Mesendoderm (in vitro differentiated cells): Measurements from ENCODE around the gene SH2B2.

Experiments used
- DNase-seq: peaks from one replicate; pipeline ENCODE4 v3.0.0; 2013
- H2AK5ac ChIP-seq: 2 replicates; pipeline ENCODE4 v1.6.1; 2013; ENCODE audit warnings: low read length, inconsistent platforms
- H2BK120ac ChIP-seq: 2 replicates; pipeline ENCODE4 v1.6.1; 2013; ENCODE audit warnings: low read depth, mild to moderate bottlenecking, low read length, moderate library complexity, mixed read lengths
- H2BK15ac ChIP-seq: replicated peaks from 2 replicates; pipeline ENCODE4 v1.6.1; 2013; ENCODE audit warnings: low read depth, mild to moderate bottlenecking, moderate library complexity
- H2BK5ac ChIP-seq: 2 replicates; pipeline ENCODE4 v1.6.1; 2013; ENCODE audit warnings: low read length, inconsistent platforms
- H3K18ac ChIP-seq: 2 replicates; pipeline ENCODE4 v1.6.1; 2013; ENCODE audit warnings: mild to moderate bottlenecking, low read length, mixed read lengths
- H3K23ac ChIP-seq: one replicate; pipeline ENCODE4 v1.6.1; 2013; ENCODE audit warnings: low read length
- H3K27ac ChIP-seq: 2 replicates; pipeline ENCODE4 v1.5.1; 2013; ENCODE audit warnings: low read depth, mild to moderate bottlenecking, inconsistent platforms, low read length, moderate library complexity
- H3K27me3 ChIP-seq: 2 replicates; pipeline ENCODE4 v1.6.1; 2013; ENCODE audit warnings: low read length, control low read depth, mild to moderate bottlenecking, inconsistent platforms; ENCODE audit not compliant: insufficient read depth, poor library complexity
- H3K36me3 ChIP-seq: 2 replicates; pipeline ENCODE4 v1.6.1; 2013; ENCODE audit warnings: low read length, inconsistent platforms; ENCODE audit not compliant: control insufficient read depth, insufficient read depth
- H3K4ac ChIP-seq: one replicate; pipeline ENCODE4 v1.6.1; 2013; ENCODE audit warnings: low read depth, mild to moderate bottlenecking, low read length, moderate library complexity
- H3K4me1 ChIP-seq: 2 replicates; pipeline ENCODE4 v1.6.1; 2013; ENCODE audit warnings: low read depth, low read length, inconsistent platforms; ENCODE audit not compliant: control insufficient read depth
- H3K4me2 ChIP-seq: 2 replicates; pipeline ENCODE4 v1.6.1; 2013; ENCODE audit warnings: low read length
- H3K4me3 ChIP-seq: 2 replicates; pipeline ENCODE4 v1.5.1; 2013; ENCODE audit warnings: mild to moderate bottlenecking, low read length
- H3K56ac ChIP-seq: one replicate; pipeline ENCODE4 v1.6.1; 2013; ENCODE audit warnings: low read length
- H3K79me1 ChIP-seq: 2 replicates; pipeline ENCODE4 v1.6.1; 2013; ENCODE audit warnings: low read length, inconsistent platforms
- H3K79me2 ChIP-seq: 2 replicates; pipeline ENCODE4 v1.6.1; 2013; ENCODE audit warnings: mild to moderate bottlenecking, low read length; ENCODE audit not compliant: control insufficient read depth, insufficient read depth
- H3K9ac ChIP-seq: 2 replicates; pipeline ENCODE4 v1.6.1; 2013; ENCODE audit warnings: low read length, inconsistent platforms
- H4K5ac ChIP-seq: one replicate; pipeline ENCODE4 v1.6.1; 2013; ENCODE audit warnings: low read length
- H4K8ac ChIP-seq: one replicate; pipeline ENCODE4 v1.6.1; 2013; ENCODE audit warnings: low read depth, mild to moderate bottlenecking, control low read depth, low read length, moderate library complexity
- WGBS: extraction: QIAGEN DNeasy Blood & Tissue Kit; methylation state at CpG from one replicate; pipeline ENCODE4 v1.1.7; 2013; ENCODE audit warnings: low lambda C conversion rate, missing lambda C conversion rate; ENCODE audit not compliant: insufficient coverage; ENCODE audit errors: extremely low coverage; 5-methylcytosine and 5-hydroxymethylcytosine counted together

SH2B2 gene

GRCh38 chr7:102261451-102261850 lies 25.2 kb upstream of the SH2B2 start:
- Histone ChIP-seq H3K23ac (no peak overlapping the region), H3K36me3 (no peaks in the 10 kb centered on the region), H3K4ac (no peak overlapping the region), H3K4me1 (no peaks in the 10 kb centered on the region), H3K27ac (no peak overlapping the region), H3K9ac (no peak overlapping the region), H2BK120ac (no peak overlapping the region), H3K79me1 (no peaks in the 10 kb centered on the region), H2BK15ac (no peak overlapping the region), H2AK5ac (no peak overlapping the region), H4K5ac (no peak overlapping the region), H3K27me3 (no peaks in the 10 kb centered on the region), H4K8ac (no peak overlapping the region), H3K18ac (no peak overlapping the region), H3K4me3 (no peak overlapping the region), H3K4me2 (no peak overlapping the region), H3K56ac (no peak overlapping the region), H2BK5ac (no peak overlapping the region), H3K79me2 (no peaks in the 10 kb centered on the region)
- DNase-seq = no peak
- no CpG with 5 or more reads among the region's 9 CpGs for WGBS

- Histone ChIP-seq H3K4ac (no peak overlapping the region), H3K36me3 (no peaks in the 10 kb centered on the region), H2BK5ac (no peak overlapping the region), H3K27me3 (no peaks in the 10 kb centered on the region), H4K5ac (no peak overlapping the region), H3K4me2 (no peak overlapping the region), H3K56ac (no peak overlapping the region), H2BK120ac (no peak overlapping the region), H3K4me3 (no peak overlapping the region), H4K8ac (no peak overlapping the region), H3K79me2 (no peaks in the 10 kb centered on the region), H3K9ac (no peak overlapping the region), H3K27ac (no peak overlapping the region), H3K4me1 (no peaks in the 10 kb centered on the region), H3K18ac (no peak overlapping the region), H2BK15ac (no peak overlapping the region), H2AK5ac (no peak overlapping the region), H3K23ac (no peak overlapping the region), H3K79me1 (no peaks in the 10 kb centered on the region)
- no peak for DNase-seq
- no CpG with 5 or more reads among the region's 13 CpGs for WGBS
Measured at GRCh38 chr7:102262546-102262945, 24.1 kb upstream of the SH2B2 start.

GRCh38 chr7:102264367-102264891 lies 22.2 kb upstream of the SH2B2 start:
- no CpG with 5 or more reads among the region's 13 CpGs for WGBS
- H3K23ac ChIP-seq = no peak overlapping the region
- H3K79me1 ChIP-seq = no peaks in the 10 kb centered on the region
- peak; percentile 20 for DNase-seq
- no peak overlapping the region for H3K9ac ChIP-seq
- H3K4ac ChIP-seq = no peak overlapping the region
- H3K27ac ChIP-seq = no peak overlapping the region
- no peak overlapping the region for H3K56ac ChIP-seq
- no peaks in the 10 kb centered on the region for H3K27me3 ChIP-seq
- H3K4me3 ChIP-seq = no peak overlapping the region
- no peak overlapping the region for H2BK5ac ChIP-seq
- H3K36me3 ChIP-seq = no peaks in the 10 kb centered on the region
- H3K4me1 ChIP-seq = peaks cover 2% of the 10 kb centered on the region
- no peak overlapping the region for H3K18ac ChIP-seq
- no peak overlapping the region for H4K5ac ChIP-seq
- no peak overlapping the region for H2BK15ac ChIP-seq
- no peaks in the 10 kb centered on the region for H3K79me2 ChIP-seq
- H3K4me2 ChIP-seq = no peak overlapping the region
- H2AK5ac ChIP-seq = no peak overlapping the region
- H2BK120ac ChIP-seq = no peak overlapping the region
- H4K8ac ChIP-seq = no peak overlapping the region

GRCh38 chr7:102266541-102266940 lies 20.1 kb upstream of the SH2B2 start:
- Histone ChIP-seq H3K4me1 (peaks cover 2% of the 10 kb centered on the region), H3K9ac (no peak overlapping the region), H3K79me1 (no peaks in the 10 kb centered on the region), H2BK5ac (no peak overlapping the region), H3K79me2 (no peaks in the 10 kb centered on the region), H3K56ac (no peak overlapping the region), H3K4me2 (no peak overlapping the region), H3K36me3 (no peaks in the 10 kb centered on the region), H3K23ac (no peak overlapping the region), H3K27ac (no peak overlapping the region), H4K5ac (no peak overlapping the region), H3K4me3 (no peak overlapping the region), H2AK5ac (no peak overlapping the region), H2BK120ac (no peak overlapping the region), H2BK15ac (no peak overlapping the region), H3K4ac (no peak overlapping the region), H3K18ac (no peak overlapping the region), H4K8ac (no peak overlapping the region), H3K27me3 (no peaks in the 10 kb centered on the region)
- no CpG with 5 or more reads among the region's 14 CpGs for WGBS
- DNase-seq = no peak

- Histone ChIP-seq H3K18ac (no peak overlapping the region), H3K9ac (no peak overlapping the region), H3K4me3 (no peak overlapping the region), H3K79me1 (no peaks in the 10 kb centered on the region), H2BK15ac (no peak overlapping the region), H3K27me3 (no peaks in the 10 kb centered on the region), H3K56ac (no peak overlapping the region), H2AK5ac (no peak overlapping the region), H3K4me1 (peaks cover 2% of the 10 kb centered on the region), H2BK120ac (no peak overlapping the region), H3K4ac (no peak overlapping the region), H2BK5ac (no peak overlapping the region), H4K5ac (no peak overlapping the region), H3K79me2 (no peaks in the 10 kb centered on the region), H3K36me3 (no peaks in the 10 kb centered on the region), H3K23ac (no peak overlapping the region), H4K8ac (no peak overlapping the region), H3K27ac (no peak overlapping the region), H3K4me2 (no peak overlapping the region)
- no peak for DNase-seq
- WGBS = no CpG with 5 or more reads among the region's 10 CpGs
Measured at GRCh38 chr7:102268635-102269034, 18.0 kb upstream of the SH2B2 start.

DNA sequence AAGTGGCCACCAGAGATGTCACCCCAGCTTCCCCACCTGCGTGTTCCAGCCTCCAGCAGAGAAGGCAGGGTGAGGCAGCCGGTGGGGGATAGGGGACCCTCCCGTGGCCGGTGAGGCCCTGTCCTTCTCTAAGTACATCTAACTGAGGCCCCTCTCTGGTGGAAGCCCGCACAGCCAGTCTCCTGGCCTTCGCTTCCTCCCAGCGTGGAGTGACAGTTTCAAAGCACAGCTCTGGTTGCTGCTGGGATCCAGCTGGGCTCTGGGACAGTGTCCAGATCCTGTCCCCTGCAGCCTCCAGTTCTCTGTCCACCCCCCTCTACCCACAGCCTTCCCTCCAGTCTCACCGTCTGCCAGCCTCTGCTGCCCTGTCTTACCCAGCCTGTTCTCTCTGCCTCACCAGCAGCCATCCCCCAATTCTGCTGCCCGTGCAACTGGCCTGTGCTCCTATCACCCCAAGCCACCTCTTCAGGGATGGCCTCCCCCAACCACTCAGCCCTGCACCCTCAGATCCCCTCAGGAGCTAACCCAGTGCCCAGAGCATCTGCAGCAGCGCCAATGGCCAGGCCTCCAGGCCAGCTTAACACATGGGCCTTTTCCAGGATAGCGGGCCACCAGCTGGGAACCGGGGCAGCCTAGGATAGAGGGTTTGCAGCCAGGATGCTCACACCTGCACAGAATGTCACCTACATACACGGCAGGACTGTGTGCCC lies 16.3 kb upstream of the SH2B2 start:
- Histone ChIP-seq H3K27ac (no peak overlapping the region), H3K79me2 (no peaks in the 10 kb centered on the region), H3K27me3 (no peaks in the 10 kb centered on the region), H2AK5ac (no peak overlapping the region), H3K18ac (no peak overlapping the region), H3K56ac (no peak overlapping the region), H3K9ac (no peak overlapping the region), H3K4me1 (peaks cover 2% of the 10 kb centered on the region), H4K8ac (no peak overlapping the region), H3K4me2 (no peak overlapping the region), H3K79me1 (no peaks in the 10 kb centered on the region), H2BK15ac (no peak overlapping the region), H3K36me3 (no peaks in the 10 kb centered on the region), H3K23ac (no peak overlapping the region), H3K4me3 (no peak overlapping the region), H2BK120ac (no peak overlapping the region), H4K5ac (no peak overlapping the region), H2BK5ac (no peak overlapping the region), H3K4ac (no peak overlapping the region)
- DNase-seq = no peak
- WGBS = no CpG with 5 or more reads among the region's 13 CpGs
